Measurements from ENCODE around the gene TFB2M.

DNA sequence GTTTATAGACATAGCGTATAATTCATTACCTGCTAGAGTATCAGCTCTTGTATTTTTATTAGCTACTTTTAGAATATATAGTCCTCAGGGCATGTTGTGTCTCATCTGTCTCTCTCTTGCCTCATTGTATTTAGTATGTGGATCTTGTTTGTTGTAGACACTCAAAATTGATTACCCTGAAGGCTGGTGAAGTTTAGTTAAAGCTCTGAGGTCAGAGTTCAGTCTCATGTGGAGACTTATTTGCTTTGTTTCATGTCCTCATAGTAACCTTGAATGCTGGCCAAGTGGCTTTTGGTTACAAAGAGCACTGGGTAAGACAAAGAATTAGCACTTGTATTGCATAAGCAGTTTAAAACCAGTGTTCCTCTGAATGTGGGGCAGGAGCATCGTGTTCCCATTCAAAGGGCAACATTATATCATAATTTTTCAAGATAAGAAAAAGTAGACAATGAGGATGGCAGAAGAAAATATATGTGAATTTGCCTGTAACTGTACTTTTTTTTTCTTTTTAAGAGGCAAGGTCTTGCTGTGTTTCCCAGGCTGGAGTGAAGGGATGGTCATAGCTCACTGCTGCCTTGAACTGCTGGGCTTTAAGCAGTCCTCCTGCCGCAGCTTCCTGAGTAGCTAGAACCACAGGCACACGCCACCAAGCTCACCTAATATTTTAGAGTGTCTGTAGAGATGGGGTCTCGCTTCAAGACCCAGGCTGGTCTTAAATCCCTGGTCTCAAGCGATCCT is 17.6 kb upstream of the TFB2M start:
- TF ChIP-seq EP300 (IDR thresholded peaks at IDR 0.05) (no peak), POLR2A (IDR thresholded peaks at IDR 0.05) (no peak), POLR2AphosphoS5 (IDR thresholded peaks at IDR 0.05) (peak; percentile 5 to 61 (median 50))
- TF ChIP-seq, protein P1, sequence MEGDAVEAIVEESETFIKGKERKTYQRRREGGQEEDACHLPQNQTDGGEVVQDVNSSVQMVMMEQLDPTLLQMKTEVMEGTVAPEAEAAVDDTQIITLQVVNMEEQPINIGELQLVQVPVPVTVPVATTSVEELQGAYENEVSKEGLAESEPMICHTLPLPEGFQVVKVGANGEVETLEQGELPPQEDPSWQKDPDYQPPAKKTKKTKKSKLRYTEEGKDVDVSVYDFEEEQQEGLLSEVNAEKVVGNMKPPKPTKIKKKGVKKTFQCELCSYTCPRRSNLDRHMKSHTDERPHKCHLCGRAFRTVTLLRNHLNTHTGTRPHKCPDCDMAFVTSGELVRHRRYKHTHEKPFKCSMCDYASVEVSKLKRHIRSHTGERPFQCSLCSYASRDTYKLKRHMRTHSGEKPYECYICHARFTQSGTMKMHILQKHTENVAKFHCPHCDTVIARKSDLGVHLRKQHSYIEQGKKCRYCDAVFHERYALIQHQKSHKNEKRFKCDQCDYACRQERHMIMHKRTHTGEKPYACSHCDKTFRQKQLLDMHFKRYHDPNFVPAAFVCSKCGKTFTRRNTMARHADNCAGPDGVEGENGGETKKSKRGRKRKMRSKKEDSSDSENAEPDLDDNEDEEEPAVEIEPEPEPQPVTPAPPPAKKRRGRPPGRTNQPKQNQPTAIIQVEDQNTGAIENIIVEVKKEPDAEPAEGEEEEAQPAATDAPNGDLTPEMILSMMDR (IDR thresholded peaks at IDR 0.05): no peak

Data from stomach (tissue), 4 donors.